SKM-1 (cell line): Measurements from ENCODE around the gene FCHO2.

ENCODE experiments used
- DNase-seq: peaks from one replicate; lab custom pipeline; 2025; ENCODE audit not compliant: unreplicated experiment; lab: John Stamatoyannopoulos, UW

Gene FCHO2

GRCh38 chr5:73106335-73106734 lies 150.5 kb downstream of the FCHO2 start:
- DNase-seq: no peak

GRCh38 chr5:73110190-73110589 lies 154.3 kb downstream of the FCHO2 start:
- no peak for DNase-seq

- no peak for DNase-seq
Observed at GRCh38 chr5:73111536-73111935, 155.7 kb downstream of the FCHO2 start.

- DNase-seq: no peak
Observed at GRCh38 chr5:73112359-73112758, 156.5 kb downstream of the FCHO2 start.

GRCh38 chr5:73114044-73114688 lies 158.3 kb downstream of the FCHO2 start:
- no peak for DNase-seq

GRCh38 chr5:73115399-73116051 lies 159.7 kb downstream of the FCHO2 start:
- no peak for DNase-seq

GRCh38 chr5:73116506-73116905 lies 160.7 kb downstream of the FCHO2 start:
- no peak for DNase-seq

GRCh38 chr5:73117088-73117740 lies 161.4 kb downstream of the FCHO2 start:
- DNase-seq: no peak

- no peak for DNase-seq
Observed at GRCh38 chr5:73118391-73118973, 162.6 kb downstream of the FCHO2 start.

GRCh38 chr5:73119451-73120157 lies 163.8 kb downstream of the FCHO2 start:
- no peak for DNase-seq

GRCh38 chr5:73120222-73121118 lies 164.6 kb downstream of the FCHO2 start, which contains the start of gene TMEM171:
TMEM171 (plus strand) TSS chr5:73120575; CDS start chr5:73123374, 2,799 bp downstream.
- no peak for DNase-seq

GRCh38 chr5:73121119-73121463 lies 165.2 kb downstream of the FCHO2 start:
- no peak for DNase-seq

- DNase-seq: no peak
Observed at GRCh38 chr5:73122875-73123810, 167.3 kb downstream of the FCHO2 start.

GRCh38 chr5:73125289-73125688 lies 169.4 kb downstream of the FCHO2 start:
- no peak for DNase-seq

- DNase-seq: no peak
Observed at GRCh38 chr5:73126381-73126780, 170.5 kb downstream of the FCHO2 start.

GRCh38 chr5:73126957-73127356 lies 171.1 kb downstream of the FCHO2 start:
- no peak for DNase-seq

GRCh38 chr5:73129143-73129542 lies 173.3 kb downstream of the FCHO2 start:
- DNase-seq: no peak

GRCh38 chr5:73130811-73131210 lies 175.0 kb downstream of the FCHO2 start:
- no peak for DNase-seq

GRCh38 chr5:73131711-73132425 lies 176.0 kb downstream of the FCHO2 start:
- no peak for DNase-seq
